GM18907 (cell line): ENCODE data around the gene TMEM81.

ENCODE experiments used
- ATAC-seq: cut with Tn5 transposase; IDR thresholded peaks from one replicate; pipeline ENCODE4 v1.9.1; 2021; ENCODE audit warnings: mild to moderate bottlenecking, moderate library complexity; ENCODE audit not compliant: unreplicated experiment

The TMEM81 gene

DNA sequence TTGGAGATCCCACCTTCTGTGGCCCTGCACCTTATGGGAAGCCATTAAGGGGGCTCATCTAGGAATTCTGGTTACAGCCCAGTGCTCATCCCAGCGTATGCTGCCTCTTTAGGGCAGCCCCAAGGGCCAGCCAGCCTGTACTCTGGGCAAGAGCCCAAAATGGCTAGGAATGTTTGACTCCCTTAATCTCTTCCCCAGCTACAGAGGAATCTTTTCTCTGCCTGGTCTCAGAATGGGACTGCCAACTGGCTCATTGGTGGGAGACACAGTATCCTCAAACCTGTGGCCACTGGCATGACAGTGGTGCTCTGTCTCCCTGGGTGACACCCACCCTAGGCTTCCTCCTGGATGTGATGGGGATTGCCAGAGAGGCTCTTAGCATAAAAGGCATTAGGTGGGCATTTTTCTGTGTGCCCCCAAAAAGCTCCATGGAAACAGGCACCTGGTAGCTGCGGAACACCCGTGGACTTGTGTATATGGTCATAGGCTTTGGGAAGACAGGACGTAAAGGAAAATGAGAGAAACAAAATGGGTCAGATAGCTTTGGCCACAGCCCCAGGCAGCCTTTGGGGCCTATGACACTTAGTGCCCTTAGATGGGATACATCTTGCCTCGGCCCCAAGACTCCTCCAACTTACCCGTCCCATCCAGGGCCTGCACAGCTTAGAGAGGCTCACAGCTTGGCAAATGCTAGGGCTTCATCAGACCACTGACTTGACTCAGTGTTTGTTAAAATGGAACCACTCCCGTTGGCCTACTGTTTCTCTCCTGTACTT is 6.9 kb downstream of the TMEM81 start:
- no peak for ATAC-seq

GRCh38 chr1:205076245-205076761 is 8.0 kb downstream of the TMEM81 start:
- no peak for ATAC-seq

DNA sequence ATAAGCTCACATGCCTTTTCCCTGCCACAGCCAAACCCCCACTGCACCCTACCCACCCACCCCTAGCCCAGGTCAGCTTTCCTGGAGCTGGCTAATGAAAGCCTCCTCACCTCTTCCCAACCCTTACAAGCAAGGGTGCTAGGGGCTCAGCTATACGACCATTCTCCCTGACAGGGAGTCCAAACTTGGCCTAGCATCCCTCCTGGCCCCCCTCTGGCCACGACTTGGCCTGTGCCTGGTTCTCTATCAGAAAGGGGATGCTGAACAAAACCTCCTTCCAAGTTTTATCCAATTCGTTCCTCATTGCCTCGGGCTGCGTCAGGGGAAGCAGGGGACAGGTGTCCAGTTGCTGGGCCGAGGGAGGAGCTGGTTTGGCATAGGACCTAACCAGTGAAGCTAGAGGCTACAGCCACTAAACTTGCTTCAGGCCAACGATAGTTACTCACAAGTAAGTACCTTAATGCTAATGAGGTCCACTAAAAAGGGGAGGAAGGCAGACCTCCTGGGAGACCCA is 8.6 kb downstream of the TMEM81 start:
- ATAC-seq = no peak

GRCh38 chr1:205074513-205074912 is 9.7 kb downstream of the TMEM81 start:
- no peak for ATAC-seq

GRCh38 chr1:205074084-205074483 is 10.2 kb downstream of the TMEM81 start:
- no peak for ATAC-seq

- ATAC-seq = no peak
These were observed 10.7 kb downstream of the TMEM81 start for GRCh38 chr1:205073511-205073910.

DNA sequence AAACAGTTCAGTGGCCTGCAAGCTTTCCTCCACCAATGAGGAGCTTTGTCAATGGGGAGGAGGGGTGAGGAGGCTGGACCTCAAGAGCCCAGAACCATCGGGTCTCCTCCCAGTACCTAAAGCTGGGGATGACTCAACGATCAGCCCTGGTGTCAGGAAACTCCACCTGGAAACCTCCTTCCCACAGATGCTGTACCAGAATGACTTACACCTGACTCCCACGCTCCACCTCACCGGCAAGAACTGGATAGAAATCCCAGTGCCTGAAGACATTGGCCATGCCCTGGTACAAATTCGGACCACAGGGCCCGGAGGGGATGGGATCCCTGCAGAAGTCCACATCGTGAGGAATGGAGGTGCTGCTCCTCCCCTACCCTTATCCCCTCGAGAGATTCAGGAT is 11.4 kb downstream of the TMEM81 start:
- no peak for ATAC-seq

DNA sequence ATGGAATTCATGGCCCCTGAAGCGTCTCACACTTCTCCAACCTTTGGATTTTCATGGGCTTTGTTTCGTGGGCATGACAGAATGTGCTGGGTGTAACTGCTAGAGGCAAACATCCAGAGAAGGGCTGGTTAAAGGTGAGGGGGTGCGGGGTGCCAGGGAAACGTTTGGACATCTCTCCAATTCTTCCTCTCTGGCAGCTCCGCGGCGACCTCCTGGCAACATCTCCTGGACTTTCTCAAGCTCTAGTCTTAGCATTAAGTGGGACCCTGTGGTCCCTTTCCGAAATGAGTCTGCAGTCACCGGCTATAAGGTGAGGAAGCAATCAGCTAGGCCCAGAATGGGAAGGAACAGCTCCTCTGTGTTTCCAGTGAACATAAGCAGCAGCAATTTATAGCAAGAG is 12.0 kb downstream of the TMEM81 start:
- ATAC-seq = no peak

GRCh38 chr1:205071801-205072200 is 12.5 kb downstream of the TMEM81 start:
- ATAC-seq = no peak

DNA sequence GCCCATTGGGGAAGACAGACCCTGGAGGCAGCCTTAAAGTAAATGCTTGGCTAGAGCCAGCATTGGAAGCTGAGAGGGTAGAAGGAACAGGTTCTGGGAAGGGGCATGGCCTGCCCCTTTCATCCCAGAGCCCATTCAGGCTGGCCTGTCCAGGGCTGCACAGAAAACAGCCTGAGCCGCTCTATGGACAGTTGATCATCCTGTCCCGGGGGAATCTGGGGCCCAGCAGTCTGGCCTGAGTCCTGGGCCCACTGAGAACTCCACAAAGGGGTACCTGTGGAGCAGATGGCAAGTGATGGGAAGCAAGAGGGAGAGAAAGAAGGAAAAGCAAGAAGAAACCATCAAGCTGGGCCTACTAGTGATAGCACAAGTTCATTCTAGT is 13.2 kb downstream of the TMEM81 start:
- ATAC-seq = no peak

- no peak for ATAC-seq
These were observed 14.7 kb downstream of the TMEM81 start for GRCh38 chr1:205069371-205070125.

GRCh38 chr1:205068457-205069040 is 15.7 kb downstream of the TMEM81 start:
- ATAC-seq = no peak

DNA sequence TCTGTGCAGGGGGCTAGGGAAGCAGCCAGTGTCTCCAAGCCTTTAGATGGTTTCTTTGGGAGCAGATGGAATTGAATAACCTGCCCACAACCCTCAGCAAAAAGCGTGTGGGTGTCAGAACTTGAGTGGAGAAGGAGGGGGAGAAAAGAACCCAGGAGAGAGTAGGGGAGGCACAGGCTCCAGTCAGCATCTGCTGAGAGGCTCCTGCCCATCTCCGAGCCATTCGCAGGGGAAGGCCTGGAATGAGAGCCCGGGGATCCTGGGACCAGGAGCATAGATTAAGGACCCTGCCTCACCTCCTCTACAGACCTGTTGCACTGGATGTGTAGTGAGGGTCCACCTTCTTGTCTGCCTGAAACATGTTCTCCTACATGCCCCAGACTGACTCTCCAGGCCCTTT is 16.3 kb downstream of the TMEM81 start:
- no peak for ATAC-seq

- ATAC-seq = no peak
These were observed 17.2 kb downstream of the TMEM81 start for GRCh38 chr1:205067031-205067430.

DNA sequence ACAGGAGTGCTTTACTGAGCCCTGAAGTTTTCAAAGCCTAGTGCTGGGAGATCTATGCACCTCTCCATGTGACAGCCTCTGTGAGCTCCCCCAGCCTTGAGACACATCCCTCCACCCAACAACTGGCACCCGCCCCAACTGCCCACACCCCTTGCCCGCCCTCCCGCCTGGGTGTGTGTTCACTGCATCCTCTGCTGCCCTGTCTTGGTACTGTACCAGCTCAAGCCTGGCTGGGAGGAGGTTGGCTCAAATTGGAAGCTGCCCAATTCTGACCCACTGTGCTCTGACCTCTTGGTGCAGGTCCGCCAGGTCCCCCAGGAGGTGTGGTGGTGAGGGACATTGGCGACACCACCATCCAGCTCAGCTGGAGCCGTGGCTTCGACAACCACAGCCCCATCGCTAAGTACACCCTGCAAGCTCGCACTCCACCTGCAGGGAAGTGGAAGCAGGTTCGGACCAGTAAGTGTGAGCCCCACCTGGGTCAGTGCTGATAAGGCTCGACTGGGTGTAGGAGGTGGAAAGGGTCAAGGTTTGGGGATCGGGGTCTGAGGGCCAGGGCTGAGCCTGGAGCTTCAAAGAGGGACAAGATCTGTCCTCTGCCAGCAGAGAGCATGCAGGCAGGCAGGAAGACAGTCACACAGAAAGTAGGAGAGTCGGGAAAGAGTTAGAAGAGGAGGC is 18.0 kb downstream of the TMEM81 start:
- ATAC-seq = no peak

DNA sequence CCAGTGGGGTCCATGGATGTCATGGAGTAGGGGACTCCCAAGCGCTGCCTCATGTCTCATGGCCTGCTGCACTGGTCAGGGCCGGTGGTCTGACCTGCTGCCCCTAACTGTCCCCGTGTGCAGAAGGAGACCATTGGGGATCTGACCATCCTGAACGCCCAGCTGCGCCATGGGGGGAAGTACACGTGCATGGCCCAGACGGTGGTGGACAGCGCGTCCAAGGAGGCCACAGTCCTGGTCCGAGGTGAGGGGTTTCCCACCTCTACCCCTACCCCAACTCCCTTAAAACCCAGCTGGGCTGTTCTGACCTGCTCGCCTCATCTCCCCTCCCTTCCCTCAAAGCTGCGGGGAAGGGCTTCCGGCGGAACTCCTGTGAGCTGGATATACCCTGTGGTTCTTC is 18.6 kb downstream of the TMEM81 start:
- no peak for ATAC-seq

- no peak for ATAC-seq
These were observed 19.4 kb downstream of the TMEM81 start for GRCh38 chr1:205064741-205065316.

- no peak for ATAC-seq
These were observed 20.0 kb downstream of the TMEM81 start for GRCh38 chr1:205064301-205064700.

DNA sequence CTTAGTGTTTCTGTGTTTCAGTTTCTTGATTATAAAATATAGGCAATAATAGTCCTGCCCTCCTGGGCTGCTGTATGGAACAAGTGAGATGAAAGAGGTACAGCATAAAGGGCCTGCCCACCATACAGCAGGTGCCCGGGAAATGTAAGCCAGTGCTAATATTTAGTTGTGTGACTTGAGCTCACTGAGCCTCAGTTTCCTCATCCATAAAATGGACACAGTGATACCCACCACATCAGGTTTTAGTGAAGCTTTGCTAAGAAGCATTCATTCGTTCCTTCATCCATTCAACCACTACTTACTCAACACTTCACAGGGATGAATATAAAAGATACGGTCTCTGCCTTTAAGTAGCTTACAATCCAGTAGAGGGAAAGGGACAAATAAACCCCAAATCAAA is 21.4 kb downstream of the TMEM81 start:
- ATAC-seq = no peak

DNA sequence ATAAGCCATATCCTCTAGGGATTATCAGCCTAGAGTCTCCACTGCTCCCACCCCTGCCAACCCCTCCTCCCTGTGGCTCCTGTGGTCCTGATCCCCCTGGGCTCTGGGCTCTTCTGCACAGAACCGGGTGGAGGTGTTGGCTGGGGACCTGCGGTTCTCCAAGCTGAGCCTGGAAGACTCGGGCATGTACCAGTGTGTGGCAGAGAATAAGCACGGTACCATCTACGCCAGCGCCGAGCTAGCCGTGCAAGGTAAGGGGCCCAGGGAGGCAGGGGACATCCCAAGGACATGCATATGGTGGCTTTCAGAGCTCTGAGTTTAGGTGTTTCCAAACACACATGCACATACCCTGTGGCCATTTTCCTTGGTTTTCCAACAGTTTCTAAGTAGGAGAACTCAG is 21.9 kb downstream of the TMEM81 start:
- no peak for ATAC-seq

GRCh38 chr1:205061665-205062069 is 22.6 kb downstream of the TMEM81 start:
- no peak for ATAC-seq
